ENCODE data around the gene TPM3.

TPM3 gene

DNA sequence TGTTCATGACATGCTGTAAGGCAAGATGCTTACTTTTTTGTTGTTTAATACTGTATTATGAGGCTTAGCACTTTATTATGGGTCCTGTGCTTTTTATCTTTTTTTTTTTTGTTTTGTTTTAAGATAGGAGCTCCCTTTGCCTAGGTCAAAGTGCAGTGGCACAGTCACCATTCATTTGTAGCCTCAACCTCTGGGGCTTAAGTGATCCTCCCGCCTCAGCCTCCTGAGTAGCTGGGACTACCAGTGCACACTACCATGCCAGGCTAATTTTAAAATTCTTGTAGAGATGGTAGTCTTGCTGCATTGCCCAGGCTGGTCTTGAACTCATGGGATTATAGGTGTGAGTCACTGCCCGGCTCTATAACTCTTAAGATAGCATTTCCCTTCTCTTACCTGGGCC lies 33.5 kb upstream of the TPM3 start:
- CTCF ChIA-PET = interaction anchor here (1.4 kb wide), 1 partner anchor 110 kb away, joined by 4 read pairs; no protein-coding TSS in a partner anchor
- POLR2A ChIA-PET = no interaction called here
- TF ChIP-seq, protein P1, sequence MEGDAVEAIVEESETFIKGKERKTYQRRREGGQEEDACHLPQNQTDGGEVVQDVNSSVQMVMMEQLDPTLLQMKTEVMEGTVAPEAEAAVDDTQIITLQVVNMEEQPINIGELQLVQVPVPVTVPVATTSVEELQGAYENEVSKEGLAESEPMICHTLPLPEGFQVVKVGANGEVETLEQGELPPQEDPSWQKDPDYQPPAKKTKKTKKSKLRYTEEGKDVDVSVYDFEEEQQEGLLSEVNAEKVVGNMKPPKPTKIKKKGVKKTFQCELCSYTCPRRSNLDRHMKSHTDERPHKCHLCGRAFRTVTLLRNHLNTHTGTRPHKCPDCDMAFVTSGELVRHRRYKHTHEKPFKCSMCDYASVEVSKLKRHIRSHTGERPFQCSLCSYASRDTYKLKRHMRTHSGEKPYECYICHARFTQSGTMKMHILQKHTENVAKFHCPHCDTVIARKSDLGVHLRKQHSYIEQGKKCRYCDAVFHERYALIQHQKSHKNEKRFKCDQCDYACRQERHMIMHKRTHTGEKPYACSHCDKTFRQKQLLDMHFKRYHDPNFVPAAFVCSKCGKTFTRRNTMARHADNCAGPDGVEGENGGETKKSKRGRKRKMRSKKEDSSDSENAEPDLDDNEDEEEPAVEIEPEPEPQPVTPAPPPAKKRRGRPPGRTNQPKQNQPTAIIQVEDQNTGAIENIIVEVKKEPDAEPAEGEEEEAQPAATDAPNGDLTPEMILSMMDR (IDR thresholded peaks at IDR 0.05; ENCODE audit: insufficient read depth, low read length, missing control alignments) = no peak
- no peak overlapping the region for H3K4me3 ChIP-seq (ENCODE audit: low read depth, low read length)
- no peak for DNase-seq (ENCODE audit: low read depth, low spot score)

DNA sequence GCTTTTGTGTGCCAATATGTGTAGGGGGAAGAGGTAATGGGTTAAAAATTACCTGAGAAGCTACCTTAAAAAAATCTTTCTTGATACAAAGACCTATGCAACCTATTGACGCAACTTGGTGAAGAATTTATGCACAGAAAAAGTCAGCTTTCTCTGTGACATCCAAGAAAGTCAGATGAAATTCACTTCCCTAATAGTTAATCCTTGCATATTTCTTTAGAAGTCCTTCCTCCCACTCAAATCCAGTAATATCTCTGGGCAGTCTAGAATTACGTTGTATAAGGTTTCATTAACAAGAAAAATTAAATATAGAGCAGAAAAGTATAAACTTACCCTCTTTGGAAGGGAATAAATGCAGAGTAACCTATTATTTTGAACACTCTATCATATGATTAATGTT lies 31.7 kb upstream of the TPM3 start:
- ChIA-PET CTCF (no interaction called here), POLR2A (no interaction called here)
- no peak overlapping the region for H3K4me3 ChIP-seq (ENCODE audit: low read depth, low read length)
- no peak for DNase-seq (ENCODE audit: low read depth, low spot score)
- TF ChIP-seq, protein P1 (IDR thresholded peaks at IDR 0.05; ENCODE audit: insufficient read depth, low read length, missing control alignments) = no peak

GRCh38 chr1:154222918-154223317 lies 31.0 kb upstream of the TPM3 start:
- no peak overlapping the region for H3K4me3 ChIP-seq (ENCODE audit: low read depth, low read length)
- DNase-seq (ENCODE audit: low read depth, low spot score) = no peak
- CTCF ChIA-PET = interaction anchor here (1.3 kb wide), 1 partner anchor 8 kb away, joined by 4 read pairs; no protein-coding TSS in a partner anchor
- POLR2A ChIA-PET = no interaction called here
- TF ChIP-seq, protein P1 (IDR thresholded peaks at IDR 0.05; ENCODE audit: insufficient read depth, low read length, missing control alignments) = no peak

DNA sequence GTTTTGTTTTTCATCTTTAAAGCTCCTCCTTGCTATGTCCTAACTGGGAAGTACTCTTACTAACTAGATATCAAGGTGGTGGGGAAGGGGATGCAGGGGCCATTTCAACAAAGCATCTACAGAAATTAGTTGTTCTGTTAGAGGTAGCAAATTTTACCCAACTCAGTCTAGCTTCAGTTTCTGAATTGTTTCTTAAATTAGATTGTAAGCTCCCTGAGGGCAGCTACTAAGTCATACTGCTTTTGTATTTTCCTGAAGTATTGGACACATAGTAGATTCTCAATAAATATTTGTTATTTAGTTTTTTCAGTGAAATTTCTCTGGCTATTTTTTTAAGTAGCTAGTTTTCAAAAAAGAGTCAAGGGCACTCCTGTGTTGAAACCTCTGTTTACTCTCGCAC lies 30.6 kb upstream of the TPM3 start:
- ChIA-PET CTCF (interaction anchor here (1.3 kb wide), 1 partner anchor 9 kb away, joined by 4 read pairs; no protein-coding TSS in a partner anchor), POLR2A (interaction anchor here (0.6 kb wide), 1 partner anchor 74 kb away, joined by 3 read pairs; no protein-coding TSS in a partner anchor)
- DNase-seq (ENCODE audit: low read depth, low spot score) = no peak
- TF ChIP-seq, protein P1 (IDR thresholded peaks at IDR 0.05; ENCODE audit: insufficient read depth, low read length, missing control alignments) = no peak
- peak overlapping the region; percentile 91 for H3K4me3 ChIP-seq (ENCODE audit: low read depth, low read length)

GRCh38 chr1:154221278-154222001 lies 29.5 kb upstream of the TPM3 start:
- ChIA-PET POLR2A (no interaction called here), CTCF (interaction anchor here (0.8 kb wide), 1 partner anchor 22 kb away, joined by 3 read pairs; no protein-coding TSS in a partner anchor)
- H3K4me3 ChIP-seq (ENCODE audit: low read depth, low read length) = peak overlapping the region; percentile 91
- peak; percentile 67 for DNase-seq (ENCODE audit: low read depth, low spot score)
- TF ChIP-seq, protein P1 (IDR thresholded peaks at IDR 0.05; ENCODE audit: insufficient read depth, low read length, missing control alignments) = no peak

DNA sequence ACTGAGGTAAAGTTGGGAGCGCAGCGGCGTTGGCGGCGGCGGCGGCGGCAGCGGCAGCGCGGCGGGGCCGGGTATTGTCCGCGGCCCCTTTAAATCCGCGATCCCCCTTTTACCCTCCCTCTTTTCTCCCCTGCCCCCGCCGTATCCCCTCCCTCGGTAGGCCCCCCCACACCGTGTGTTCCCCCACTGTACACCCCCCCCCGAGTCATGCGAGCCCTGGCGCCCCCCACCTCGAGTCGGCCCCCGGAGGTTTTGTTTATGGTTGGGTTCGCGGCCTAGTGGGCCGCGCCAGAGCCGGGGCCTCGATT lies 29.0 kb upstream of the TPM3 start:
- H3K4me3 ChIP-seq (ENCODE audit: low read depth, low read length) = peak overlapping the region; percentile 91
- POLR2A ChIA-PET = interaction anchor here (0.9 to 1.1 kb wide), 3 partner anchors 13 to 34 kb away, joined by 3 to 6 read pairs (median 5); no protein-coding TSS in a partner anchor
- TF ChIP-seq, protein P1 (IDR thresholded peaks at IDR 0.05; ENCODE audit: insufficient read depth, low read length, missing control alignments) = no peak
- CTCF ChIA-PET = interaction anchor here (1.1 kb wide), 1 partner anchor 22 kb away, joined by 3 read pairs; no protein-coding TSS in a partner anchor
- DNase-seq (ENCODE audit: low read depth, low spot score) = no peak

All from AG04449 (cell line).